Naive thymus-derived CD8-positive, alpha-beta T cell (primary cell): Measurements from ENCODE around the gene SLC1A1. TPM values are rescaled to one million over a fixed set of nuclear protein-coding genes. Genes with fewer than 3 reads are reported as not detected.
A peak's percentile ranks its signal among the peaks of the same experiment; 100 is the strongest.

Experiments used
- ATAC-seq, 2 donors: fragments of 150-1000 bp; cut with Tn5 transposase in 1 of 2; sonication (Bioruptor Pico), chemical (Tn5 transposase) in 1 of 2; 1 replicate in 1 of 2; 2 replicates in 1 of 2; pipeline ENCODE4 v1.10.0; 2021; ENCODE audit warnings: mild to moderate bottlenecking in 2 of 2, moderate library complexity in 2 of 2
- POLR2A ChIA-PET: fragments of 350-600 bp; sonication (Branson Sonifier 250); formaldehyde crosslinking; loops from one replicate; lab custom pipeline; 2021; ENCODE audit warnings: antibody characterized with exemption; lab: Charles Lee
- DNase-seq, 10 donors: peaks; one replicate each; pipeline versions ENCODE4 v3.0.0 to v3.0.0-alpha.2; 2020 to 2022
- H3K27ac Mint-ChIP-seq, 10 donors: one replicate each; pipeline ENCODE4 v1.8.0; 2020 to 2022; ENCODE audit warnings: mild to moderate bottlenecking in 10 of 10, mixed read lengths in 10 of 10, moderate library complexity in 4 of 10, inconsistent platforms in 1 of 10
- H3K27me3 Mint-ChIP-seq, 5 donors: one replicate each; pipeline ENCODE4 v1.8.0; 2021 to 2022; ENCODE audit warnings: mixed read lengths in 5 of 5
- H3K36me3 Mint-ChIP-seq, 3 donors: one replicate each; pipeline ENCODE4 v1.8.0; 2020 to 2022; ENCODE audit warnings: mixed read lengths in 3 of 3, mild to moderate bottlenecking in 2 of 3, inconsistent platforms in 1 of 3
- H3K4me1 Mint-ChIP-seq, 4 donors: one replicate each; pipeline ENCODE4 v1.8.0; 2021 to 2022; ENCODE audit warnings: mixed read lengths in 4 of 4
- H3K4me3 Mint-ChIP-seq, 10 donors: one replicate each; pipeline ENCODE4 v1.8.0; 2020 to 2022; ENCODE audit warnings: mild to moderate bottlenecking in 10 of 10, mixed read lengths in 10 of 10, moderate library complexity in 6 of 10, inconsistent platforms in 1 of 10
- H3K9me3 Mint-ChIP-seq, 9 donors: one replicate each; pipeline ENCODE4 v1.8.0; 2020 to 2022; ENCODE audit warnings: mixed read lengths in 9 of 9, mild to moderate bottlenecking in 3 of 9, inconsistent platforms in 1 of 9, moderate library complexity in 1 of 9
- polyA plus RNA-seq, 3 donors: library from polyadenylated mRNA; unstranded; fragments of 300-500 nt; fragmentation: Illumina TruSeq; gene quantifications; one replicate each; pipeline ENCODE4 v1.2.3, GENCODE V29; 2021
- total RNA-seq, 8 experiments: library from RNA in 2 of 8; stranded (reverse) in 2 of 8; gene quantifications; one replicate each; pipeline ENCODE4 v1.2.3 and lab custom pipeline; 2021 to 2026

Gene SLC1A1
- total and polyA plus RNA-seq, 5 experiments from 2014 or later: not detected

DNA sequence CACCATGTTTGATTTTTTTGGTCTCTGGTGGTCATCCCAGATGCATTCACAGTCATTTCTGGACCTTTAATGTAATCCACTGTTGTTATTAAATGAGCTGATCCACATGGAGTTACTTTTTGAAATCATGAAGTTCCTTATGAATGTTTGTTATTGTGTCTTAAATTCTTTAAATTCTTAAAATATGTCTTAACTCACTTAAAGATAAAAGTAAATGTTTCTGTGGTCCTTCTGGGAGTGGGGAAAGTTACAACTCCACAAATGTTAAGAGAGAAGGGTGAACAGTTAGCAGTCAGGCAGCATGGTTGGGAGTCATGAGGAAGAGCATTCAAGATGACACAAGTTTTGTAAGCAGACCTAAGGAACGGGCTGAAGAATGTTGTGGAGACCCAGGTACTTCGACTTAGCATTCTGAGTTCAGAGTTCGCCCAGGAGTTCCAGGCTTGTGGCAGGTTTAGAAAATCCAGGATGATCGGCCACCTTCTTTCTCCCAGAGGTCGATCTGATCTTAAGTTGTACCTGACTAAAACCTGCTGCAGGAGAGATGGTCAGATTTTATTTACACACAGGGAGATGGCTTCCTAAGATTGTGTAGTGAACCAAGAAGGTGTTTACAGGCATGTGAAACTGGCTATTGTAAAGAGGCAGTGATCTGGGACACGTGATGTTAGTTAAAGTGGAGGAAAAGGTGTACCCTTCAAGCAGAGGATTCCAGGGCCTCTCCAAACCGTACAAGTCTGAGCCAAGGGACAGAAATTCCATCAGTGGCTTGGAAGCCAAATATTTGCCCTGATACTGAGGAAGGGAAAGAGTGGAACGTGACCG is 17.2 kb downstream of the SLC1A1 start:
- H3K27me3 Mint-ChIP-seq: no peaks in the 10 kb centered on the region
- peaks cover 0 to 7% (median 3%) of the 10 kb centered on the region in 4 donors for H3K4me1 Mint-ChIP-seq
- H3K36me3 Mint-ChIP-seq: peaks cover 0 to 5% (median 0%) of the 10 kb centered on the region in 3 donors
- ATAC-seq (no peak), DNase-seq (no peak)
- no peak overlapping the region for H3K4me3 Mint-ChIP-seq
- POLR2A ChIA-PET: no interaction called here
- peaks cover 0 to 9% (median 0%) of the 10 kb centered on the region in 9 donors for H3K9me3 Mint-ChIP-seq
- H3K27ac Mint-ChIP-seq: no peak overlapping the region

- ATAC-seq: no peak
- H3K27ac Mint-ChIP-seq: peak overlapping the region in 1 of 10 donors; percentile 40
Measured at GRCh38 chr9:4508246-4508906, 18.1 kb downstream of the SLC1A1 start.

GRCh38 chr9:4508907-4509589 is 18.8 kb downstream of the SLC1A1 start:
- no peaks in the 10 kb centered on the region for H3K27me3 Mint-ChIP-seq
- H3K4me1 Mint-ChIP-seq: peaks cover 0 to 7% (median 3%) of the 10 kb centered on the region in 4 donors
- peaks cover 0 to 5% (median 0%) of the 10 kb centered on the region in 3 donors for H3K36me3 Mint-ChIP-seq
- H3K27ac Mint-ChIP-seq: peak overlapping the region in 3 of 10 donors; percentile 18 to 67 (median 40)
- POLR2A ChIA-PET: no interaction called here
- DNase-seq: no peak
- no peak overlapping the region for H3K4me3 Mint-ChIP-seq
- peaks cover 0 to 9% (median 0%) of the 10 kb centered on the region in 9 donors for H3K9me3 Mint-ChIP-seq
- ATAC-seq: no peak

More at GRCh38 chr9:4508246-4508906, 18.1 kb downstream of the SLC1A1 start:
- Mint-ChIP-seq H3K27me3 (no peaks in the 10 kb centered on the region), H3K36me3 (peaks cover 0 to 5% (median 0%) of the 10 kb centered on the region in 3 donors), H3K9me3 (peaks cover 0 to 9% (median 0%) of the 10 kb centered on the region in 9 donors), H3K4me1 (peaks cover 0 to 7% (median 3%) of the 10 kb centered on the region in 4 donors), H3K4me3 (no peak overlapping the region)
- POLR2A ChIA-PET: no interaction called here
- DNase-seq: no peak

DNA sequence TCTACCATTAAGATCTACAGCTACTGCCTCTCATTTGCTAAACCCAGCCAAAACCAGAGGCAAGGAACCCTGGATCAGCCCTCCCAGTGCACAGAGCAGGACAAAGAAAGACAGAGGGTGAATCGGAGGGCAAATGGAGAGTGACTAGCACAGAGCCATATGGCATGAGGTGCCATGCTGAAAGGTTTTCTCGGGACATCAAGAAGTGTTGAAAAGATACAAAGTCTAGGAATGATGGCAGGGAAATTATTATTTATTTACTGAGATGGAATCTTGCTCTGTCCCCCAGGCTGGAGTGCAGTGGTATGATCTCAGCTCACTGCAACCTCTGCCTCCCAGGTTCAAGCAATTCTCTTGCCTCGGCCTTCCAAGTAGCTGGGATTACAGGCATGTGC is 19.3 kb downstream of the SLC1A1 start:
- Mint-ChIP-seq H3K9me3 (peaks cover 0 to 9% (median 0%) of the 10 kb centered on the region in 9 donors), H3K4me1 (peaks cover 0 to 7% (median 3%) of the 10 kb centered on the region in 4 donors), H3K36me3 (peaks cover 0 to 5% (median 0%) of the 10 kb centered on the region in 3 donors), H3K4me3 (no peak overlapping the region), H3K27me3 (no peaks in the 10 kb centered on the region), H3K27ac (no peak overlapping the region)
- POLR2A ChIA-PET: no interaction called here
- no peak for DNase-seq
- ATAC-seq: no peak

- H3K36me3 Mint-ChIP-seq: peaks cover 0 to 5% (median 0%) of the 10 kb centered on the region in 3 donors
- peak overlapping the region in 1 of 10 donors; percentile 71 for H3K27ac Mint-ChIP-seq
- H3K27me3 Mint-ChIP-seq: no peaks in the 10 kb centered on the region
- POLR2A ChIA-PET: no interaction called here
- DNase-seq: no peak
- no peak overlapping the region for H3K4me3 Mint-ChIP-seq
- no peak for ATAC-seq
- H3K9me3 Mint-ChIP-seq: peaks cover 0 to 9% (median 0%) of the 10 kb centered on the region in 9 donors
- H3K4me1 Mint-ChIP-seq: peaks cover 0 to 7% (median 3%) of the 10 kb centered on the region in 4 donors
Measured at GRCh38 chr9:4510546-4511322, 20.5 kb downstream of the SLC1A1 start.

- ATAC-seq (no peak), DNase-seq (no peak)
- no peaks in the 10 kb centered on the region for H3K27me3 Mint-ChIP-seq
- H3K27ac Mint-ChIP-seq: no peak overlapping the region
- peaks cover 0 to 5% (median 0%) of the 10 kb centered on the region in 3 donors for H3K36me3 Mint-ChIP-seq
- no peak overlapping the region for H3K4me3 Mint-ChIP-seq
- peaks cover 0 to 9% (median 0%) of the 10 kb centered on the region in 9 donors for H3K9me3 Mint-ChIP-seq
- POLR2A ChIA-PET: no interaction called here
- H3K4me1 Mint-ChIP-seq: peaks cover 7 to 9% (median 8%) of the 10 kb centered on the region in 4 donors
Measured at GRCh38 chr9:4514252-4515128, 24.2 kb downstream of the SLC1A1 start.

GRCh38 chr9:4515958-4516375 is 25.7 kb downstream of the SLC1A1 start:
- POLR2A ChIA-PET: no interaction called here
- Mint-ChIP-seq H3K27ac (peak overlapping the region in 1 of 10 donors; percentile 33), H3K36me3 (peaks cover 0 to 5% (median under 1%) of the 10 kb centered on the region in 3 donors), H3K9me3 (peaks cover 0 to 5% (median 0%) of the 10 kb centered on the region in 9 donors), H3K4me1 (peaks cover 7 to 9% (median 8%) of the 10 kb centered on the region in 4 donors), H3K27me3 (no peaks in the 10 kb centered on the region), H3K4me3 (no peak overlapping the region)
- ATAC-seq (no peak), DNase-seq (no peak)

- ATAC-seq (no peak), DNase-seq (no peak)
- H3K27ac Mint-ChIP-seq: no peak overlapping the region
- no peaks in the 10 kb centered on the region for H3K27me3 Mint-ChIP-seq
- POLR2A ChIA-PET: no interaction called here
- peaks cover 0 to 1% (median 0%) of the 10 kb centered on the region in 9 donors for H3K9me3 Mint-ChIP-seq
- H3K36me3 Mint-ChIP-seq: peaks cover 0 to 6% (median 0%) of the 10 kb centered on the region in 3 donors
- no peak overlapping the region for H3K4me3 Mint-ChIP-seq
- H3K4me1 Mint-ChIP-seq: peaks cover 7 to 9% (median 8%) of the 10 kb centered on the region in 4 donors
Measured at GRCh38 chr9:4517274-4517673, 27.0 kb downstream of the SLC1A1 start.

DNA sequence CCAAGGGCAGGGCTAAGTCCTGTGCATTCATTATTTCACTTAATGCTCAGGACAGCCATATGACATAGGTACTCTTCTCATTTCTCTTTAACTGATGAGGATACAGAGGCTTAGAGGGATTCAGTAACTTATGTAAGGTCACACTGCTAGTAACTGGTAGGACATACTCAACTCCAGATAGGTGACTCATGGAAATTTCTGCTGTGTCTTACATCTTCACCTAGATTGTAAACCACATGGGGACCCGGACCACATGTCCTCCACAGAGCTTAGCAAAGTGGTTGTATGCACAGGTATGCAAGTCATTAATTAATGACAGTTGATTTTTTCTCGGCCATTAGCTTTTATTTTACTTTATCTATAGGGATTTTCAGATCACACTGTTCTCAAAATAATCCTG is 29.3 kb downstream of the SLC1A1 start:
- no peak overlapping the region for H3K27ac Mint-ChIP-seq
- peaks cover 0 to 1% (median 0%) of the 10 kb centered on the region in 9 donors for H3K9me3 Mint-ChIP-seq
- H3K4me3 Mint-ChIP-seq: no peak overlapping the region
- H3K36me3 Mint-ChIP-seq: peaks cover 0 to 9% (median 0%) of the 10 kb centered on the region in 3 donors
- no peak for ATAC-seq
- no peak for DNase-seq
- no peaks in the 10 kb centered on the region for H3K27me3 Mint-ChIP-seq
- peaks cover 7 to 9% (median 8%) of the 10 kb centered on the region in 4 donors for H3K4me1 Mint-ChIP-seq
- POLR2A ChIA-PET: no interaction called here

DNA sequence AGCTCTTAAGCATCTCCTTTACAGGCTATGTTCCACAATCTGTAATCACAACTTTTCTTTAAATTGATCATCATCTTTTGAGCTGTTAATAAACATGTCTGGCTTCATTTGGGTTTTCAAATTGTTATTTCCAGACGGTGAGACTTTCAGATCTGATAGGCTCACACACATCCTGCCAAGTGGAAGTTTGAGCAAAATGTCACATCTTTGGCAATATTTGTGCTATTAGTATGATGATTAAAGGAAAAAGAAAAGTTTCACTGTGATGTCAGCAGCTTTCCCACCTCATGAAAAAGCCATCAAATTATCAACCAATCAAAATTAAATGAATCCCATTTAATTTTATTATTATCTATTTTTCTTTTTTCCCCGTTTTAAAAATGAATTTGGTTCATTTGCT is 29.8 kb downstream of the SLC1A1 start:
- Mint-ChIP-seq H3K4me3 (no peak overlapping the region), H3K9me3 (peaks cover 0 to 1% (median 0%) of the 10 kb centered on the region in 9 donors), H3K4me1 (peaks cover 7 to 9% (median 8%) of the 10 kb centered on the region in 4 donors), H3K27ac (no peak overlapping the region), H3K36me3 (peaks cover 0 to 9% (median 0%) of the 10 kb centered on the region in 3 donors), H3K27me3 (no peaks in the 10 kb centered on the region)
- POLR2A ChIA-PET: no interaction called here
- DNase-seq (no peak), ATAC-seq (no peak)

- H3K27ac Mint-ChIP-seq: peak overlapping the region in 3 of 10 donors; percentile 58 to 65 (median 61)
- H3K4me3 Mint-ChIP-seq: no peak overlapping the region
- ATAC-seq (no peak), DNase-seq (no peak)
- H3K36me3 Mint-ChIP-seq: peaks cover 0 to 7% (median 5%) of the 10 kb centered on the region in 3 donors
- H3K27me3 Mint-ChIP-seq: peaks cover 0 to 2% (median 0%) of the 10 kb centered on the region in 5 donors
- peaks cover 0 to 16% (median 9%) of the 10 kb centered on the region in 9 donors for H3K9me3 Mint-ChIP-seq
- POLR2A ChIA-PET: no interaction called here
- peaks cover 11 to 21% (median 15%) of the 10 kb centered on the region in 4 donors for H3K4me1 Mint-ChIP-seq
Measured at GRCh38 chr9:4530375-4530774, 40.1 kb downstream of the SLC1A1 start.
